Activated T-cell treated with anti-CD3 and anti-CD28 coated beads for 24 hours (primary cell): ENCODE data around the gene TGFBR3.

Source experiments
- DNase-seq: peaks from one replicate; pipeline ENCODE4 v3.0.0-alpha.2; 2020; ENCODE audit warnings: low read depth

Gene TGFBR3

GRCh38 chr1:91710261-91710660 lies 175.7 kb downstream of the TGFBR3 start:
- no peak for DNase-seq

- no peak for DNase-seq
Observed at GRCh38 chr1:91708691-91709090, 177.3 kb downstream of the TGFBR3 start.

DNA sequence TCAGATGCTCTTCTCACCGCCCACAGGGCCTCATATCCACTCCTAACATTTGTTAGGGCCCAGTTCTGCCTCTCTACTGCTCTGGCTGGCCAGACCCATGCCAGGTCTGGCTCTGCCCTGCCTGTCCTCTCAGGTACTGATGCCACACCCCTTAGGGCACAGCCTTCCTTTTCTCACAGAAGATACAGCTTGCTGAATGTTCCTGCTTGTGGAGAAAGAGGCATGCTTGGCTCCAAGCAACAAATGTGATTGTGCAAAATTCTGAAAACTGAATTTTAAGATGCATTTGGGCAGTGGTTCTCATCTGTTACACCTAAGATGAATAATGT lies 178.1 kb downstream of the TGFBR3 start:
- DNase-seq = no peak

DNA sequence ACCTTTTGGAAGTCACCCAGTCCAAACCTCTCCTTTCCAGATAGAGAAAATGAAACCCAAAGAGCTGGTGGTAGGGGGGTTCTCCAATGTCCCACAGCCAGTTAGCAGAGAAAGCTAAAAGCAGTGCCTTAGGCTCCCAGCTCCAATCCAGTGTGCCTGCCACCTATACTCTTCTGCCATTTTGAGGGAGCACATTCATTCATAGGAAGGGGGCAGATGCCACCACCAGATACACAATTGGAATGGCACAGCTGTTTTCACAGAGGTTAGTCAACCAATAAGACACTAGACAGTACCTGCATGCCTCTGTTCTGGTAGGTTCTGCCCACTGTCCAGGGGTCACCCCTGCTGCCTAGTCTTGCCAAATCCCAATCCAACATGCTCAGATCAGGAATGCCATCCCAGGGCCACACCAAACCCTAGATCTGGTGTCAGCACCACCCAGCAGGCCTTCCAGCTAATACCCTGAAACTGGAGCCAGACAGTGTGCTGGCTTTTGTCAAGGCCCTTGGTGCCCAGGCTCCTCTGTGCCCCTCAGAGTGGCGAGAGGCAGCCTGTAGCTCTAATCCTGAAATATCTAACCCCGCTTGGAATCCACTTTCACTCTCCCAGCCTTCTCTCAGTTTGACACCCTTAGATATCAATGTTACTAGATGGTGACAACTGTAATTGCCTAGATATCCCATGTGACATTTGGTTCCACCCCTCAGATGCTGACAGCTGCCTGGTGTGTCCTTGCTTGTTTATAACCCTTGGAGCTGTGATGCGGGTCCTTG lies 178.6 kb downstream of the TGFBR3 start:
- DNase-seq = no peak

- DNase-seq = no peak
Observed at GRCh38 chr1:91706140-91706957, 179.6 kb downstream of the TGFBR3 start.

GRCh38 chr1:91704746-91705145 lies 181.2 kb downstream of the TGFBR3 start:
- DNase-seq = no peak

DNA sequence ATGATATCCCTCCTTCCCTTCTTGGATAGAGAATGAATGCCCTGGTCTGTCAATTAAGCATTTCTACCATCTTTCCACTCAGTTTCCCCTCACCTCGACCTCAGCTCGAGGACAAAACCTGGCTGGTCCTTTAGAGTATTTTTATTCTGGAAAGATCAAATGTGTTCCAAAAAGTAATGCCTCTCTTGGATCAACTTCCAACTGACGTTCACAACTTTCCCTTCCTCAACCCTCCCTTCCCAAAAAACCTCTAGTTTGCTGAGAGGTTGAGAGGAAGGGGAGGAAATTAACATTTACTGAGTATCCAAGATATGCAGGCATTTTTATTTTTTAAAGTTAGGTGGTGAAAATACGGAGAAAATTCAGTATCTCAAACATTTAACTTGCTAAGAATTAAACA lies 182.9 kb downstream of the TGFBR3 start:
- no peak for DNase-seq

DNA sequence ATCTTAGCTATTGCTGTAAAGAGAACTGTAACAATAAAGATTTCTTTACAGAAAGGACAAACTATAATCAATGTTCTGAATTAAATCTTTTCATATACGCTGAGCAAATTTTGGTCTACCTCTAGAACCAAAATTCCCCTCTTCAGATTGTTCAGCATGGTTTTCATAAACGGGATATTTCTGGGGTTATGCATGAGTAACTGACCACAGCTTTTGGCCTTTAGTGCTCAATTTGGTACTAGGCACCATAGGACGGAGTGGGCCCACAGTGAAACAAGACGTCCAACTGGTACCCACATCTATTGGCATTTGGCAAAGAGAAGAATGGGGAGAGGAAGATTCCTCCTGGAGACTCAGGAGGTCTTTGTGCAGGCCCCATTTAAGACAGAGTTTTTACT lies 184.5 kb downstream of the TGFBR3 start:
- no peak for DNase-seq

GRCh38 chr1:91700771-91701471 lies 185.0 kb downstream of the TGFBR3 start:
- no peak for DNase-seq

DNA sequence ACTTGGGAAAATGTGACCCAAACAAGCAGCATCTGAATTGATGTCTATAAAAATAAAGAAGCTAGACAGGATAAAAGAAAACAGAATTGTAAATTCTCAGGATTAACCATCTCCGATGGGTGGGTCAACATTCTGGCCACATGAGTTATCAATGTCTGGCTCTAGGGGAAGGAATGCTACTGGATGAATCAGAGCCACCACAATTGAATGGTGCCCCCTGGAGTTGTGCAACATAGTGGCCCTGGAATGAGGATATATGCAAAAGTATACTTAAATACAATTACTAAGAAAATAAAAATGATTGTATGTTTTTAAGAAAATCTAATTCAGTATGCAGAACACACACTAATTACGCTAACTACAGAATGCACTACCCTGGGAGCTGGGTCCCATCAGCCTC lies 185.6 kb downstream of the TGFBR3 start:
- no peak for DNase-seq

- no peak for DNase-seq
Observed at GRCh38 chr1:91699339-91699974, 186.5 kb downstream of the TGFBR3 start.

DNA sequence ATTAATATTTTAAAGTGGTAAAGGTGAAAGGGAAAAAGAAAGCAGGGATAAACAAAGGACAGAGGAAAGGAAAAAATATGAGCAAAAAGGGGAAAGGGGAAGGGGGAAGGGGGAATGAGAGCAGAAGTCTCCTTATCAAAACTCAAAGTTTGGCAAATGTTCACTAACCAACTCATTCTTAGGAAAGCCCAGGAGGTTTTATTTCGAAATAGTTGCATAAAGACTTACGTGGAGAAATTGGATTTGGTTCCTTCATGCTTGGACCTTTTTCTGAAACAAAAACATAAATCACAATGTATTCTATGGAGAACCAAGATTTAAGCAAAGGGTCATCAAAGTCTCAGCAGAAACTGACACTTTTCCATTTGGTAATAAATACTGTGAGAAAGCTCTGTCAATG lies 188.1 kb downstream of the TGFBR3 start:
- no peak for DNase-seq

DNA sequence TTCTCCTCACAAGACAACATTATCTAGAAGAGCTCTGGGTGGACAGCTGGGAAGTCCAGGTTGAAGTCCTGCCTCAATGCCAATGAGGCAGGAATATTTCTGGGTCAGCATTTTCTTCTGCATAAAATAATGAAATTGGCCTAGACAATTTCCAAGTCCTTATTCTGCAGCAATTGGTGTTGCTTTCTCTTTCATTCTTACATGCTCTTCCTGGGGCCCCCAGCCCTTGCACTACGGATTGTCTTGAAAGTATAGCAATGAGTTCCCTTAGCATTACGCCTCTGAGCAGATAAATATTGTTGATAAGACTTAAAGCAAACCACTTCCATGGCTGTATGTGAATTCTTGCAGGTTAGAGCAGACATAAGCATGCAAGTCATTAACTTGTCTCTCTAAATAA lies 188.5 kb downstream of the TGFBR3 start:
- peak; percentile 26 for DNase-seq

- DNase-seq = no peak
Observed at GRCh38 chr1:91696321-91696720, 189.6 kb downstream of the TGFBR3 start.

GRCh38 chr1:91693557-91693956 lies 192.4 kb downstream of the TGFBR3 start:
- DNase-seq = no peak

- no peak for DNase-seq
Observed at GRCh38 chr1:91691525-91691924, 194.4 kb downstream of the TGFBR3 start.

DNA sequence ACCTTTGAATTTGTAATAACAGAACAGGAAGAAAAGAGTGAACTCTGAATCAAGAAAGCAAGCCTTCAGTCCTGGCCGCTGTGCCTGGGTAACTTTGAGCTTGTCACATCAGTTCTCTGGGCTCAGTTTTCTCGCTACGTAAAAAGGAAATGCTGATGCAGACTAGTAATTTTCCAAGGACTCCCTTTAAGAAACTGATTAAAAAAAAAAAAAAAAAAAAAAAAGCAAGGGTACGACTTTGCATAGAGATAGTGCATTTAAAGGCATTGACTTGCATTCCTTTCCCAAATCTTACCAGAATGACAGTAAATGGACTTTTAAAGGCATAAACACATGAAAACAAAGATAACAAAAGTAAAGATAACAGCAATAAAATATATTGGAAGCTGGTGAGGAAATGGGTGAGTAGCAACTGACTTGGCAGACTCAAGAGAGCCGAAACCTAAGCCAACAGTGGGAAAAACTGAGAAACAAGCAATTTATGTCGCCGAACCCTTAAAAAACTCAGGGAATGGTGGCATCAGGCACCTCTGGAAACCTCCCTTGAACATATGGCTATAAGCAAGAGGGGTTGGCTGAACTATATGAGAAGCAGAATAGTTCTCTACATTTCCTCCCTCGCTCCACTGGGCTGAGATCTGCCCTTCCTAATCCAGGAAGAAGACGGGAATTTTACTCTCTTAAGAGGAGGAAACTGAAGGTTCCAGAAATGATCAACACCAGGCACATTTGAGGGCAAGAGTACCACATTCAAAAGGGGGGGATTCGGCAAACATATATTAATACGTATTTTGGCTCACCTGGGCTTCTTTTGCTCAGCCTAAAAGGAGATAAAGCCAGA lies 196.1 kb downstream of the TGFBR3 start:
- no peak for DNase-seq

GRCh38 chr1:91687452-91687851 lies 198.5 kb downstream of the TGFBR3 start:
- DNase-seq = no peak

GRCh38 chr1:91685994-91686393 lies 200.0 kb downstream of the TGFBR3 start:
- no peak for DNase-seq

- DNase-seq = no peak
Observed at GRCh38 chr1:91684481-91685196, 201.3 kb downstream of the TGFBR3 start.

DNA sequence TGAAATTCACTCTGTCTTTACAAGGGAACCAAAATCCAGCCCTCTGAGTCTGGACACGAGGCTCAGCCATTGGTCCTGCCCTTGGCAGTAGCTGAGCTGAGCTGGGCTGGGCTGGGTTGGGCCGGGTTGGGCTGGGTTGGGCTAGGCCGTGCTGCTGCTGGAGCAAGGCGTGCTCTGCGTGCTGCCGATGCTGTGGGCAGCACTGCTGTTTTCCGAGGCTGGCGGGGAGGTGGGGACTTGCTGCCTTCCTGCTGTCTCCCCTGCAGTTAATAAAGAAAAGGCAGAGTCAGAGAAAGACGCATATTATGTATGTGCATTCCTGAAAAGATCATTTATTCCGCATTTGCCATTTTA lies 202.4 kb downstream of the TGFBR3 start:
- DNase-seq = no peak
